HEK293 (cell line): ENCODE measurements around the gene HEATR5A.

Source experiments
- ATF2 ChIP-seq: fragments of 450-650 bp; formaldehyde crosslinking; IDR thresholded peaks from 2 replicates; pipeline ENCODE4 v1.5.1; 2016; ENCODE audit warnings: missing biosample characterization, missing genetic modification characterization, low read depth
- BCL6B ChIP-seq: fragments of 450-650 bp; formaldehyde crosslinking; IDR thresholded peaks from 2 replicates; pipeline ENCODE4 v1.5.1; 2017; ENCODE audit warnings: missing biosample characterization, missing genetic modification characterization
- CTCF ChIP-seq: fragments of 450-650 bp; formaldehyde crosslinking; IDR thresholded peaks from 2 replicates; pipeline ENCODE4 v1.5.1; 2016; ENCODE audit warnings: missing biosample characterization, missing genetic modification characterization
- GLI4 ChIP-seq: fragments of 450-650 bp; formaldehyde crosslinking; IDR thresholded peaks from 2 replicates; pipeline ENCODE4 v1.5.1; 2016; ENCODE audit warnings: missing biosample characterization, missing genetic modification characterization
- GLIS1 ChIP-seq: fragments of 450-650 bp; formaldehyde crosslinking; IDR thresholded peaks from 2 replicates; pipeline ENCODE4 v1.5.1; 2016; ENCODE audit warnings: missing biosample characterization, missing genetic modification characterization
- HIC1 ChIP-seq: fragments of 450-650 bp; formaldehyde crosslinking; IDR thresholded peaks from 2 replicates; pipeline ENCODE4 v1.5.1; 2016; ENCODE audit warnings: missing biosample characterization, missing genetic modification characterization
- MZF1 ChIP-seq: fragments of 450-650 bp; formaldehyde crosslinking; IDR thresholded peaks from 2 replicates; pipeline ENCODE4 v1.5.1; 2017; ENCODE audit warnings: missing biosample characterization, missing genetic modification characterization, borderline replicate concordance
- REST ChIP-seq: fragments of 450-650 bp; formaldehyde crosslinking; IDR thresholded peaks from 2 replicates; pipeline ENCODE4 v1.5.1; 2016; ENCODE audit warnings: missing biosample characterization, missing genetic modification characterization
- SP2 ChIP-seq: fragments of 450-650 bp; formaldehyde crosslinking; IDR thresholded peaks from 2 replicates; pipeline ENCODE4 v1.5.1; 2016; ENCODE audit warnings: missing biosample characterization, missing genetic modification characterization
- ZNF274 ChIP-seq, 2 experiments: fragments of 200-500 bp in 1 of 2; fragments of 450-650 bp in 1 of 2; sonication (Bioruptor generic) in 1 of 2; formaldehyde crosslinking in 1 of 2; IDR thresholded peaks; 2 replicates each; pipeline versions ENCODE4 v1.5.1 to v1.6.1; 2014 to 2016; ENCODE audit warnings: borderline replicate concordance in 1 of 2, inconsistent platforms in 1 of 2, low read length in 1 of 2, missing biosample characterization in 1 of 2, missing genetic modification characterization in 1 of 2
- ZNF341 ChIP-seq: fragments of 450-650 bp; formaldehyde crosslinking; IDR thresholded peaks from 2 replicates; pipeline ENCODE4; 2016; ENCODE audit warnings: low read depth, missing biosample characterization, missing genetic modification characterization
- ZNF510 ChIP-seq: fragments of 450-650 bp; formaldehyde crosslinking; IDR thresholded peaks from 2 replicates; pipeline ENCODE4 v1.5.1; 2018; ENCODE audit warnings: mild to moderate bottlenecking, missing genetic modification characterization, missing biosample characterization; ENCODE audit not compliant: insufficient replicate concordance
- ZNF513 ChIP-seq: fragments of 450-650 bp; IDR thresholded peaks from 2 replicates; pipeline ENCODE4 v1.5.1; 2018; ENCODE audit warnings: missing biosample characterization, missing genetic modification characterization
- ZSCAN5A ChIP-seq: fragments of 450-650 bp; formaldehyde crosslinking; IDR thresholded peaks from 2 replicates; pipeline ENCODE4 v1.5.1; 2016; ENCODE audit warnings: missing biosample characterization, missing genetic modification characterization

GRCh38 chr14:31440280-31440679 is 19.9 kb upstream of the HEATR5A start:
- TF ChIP-seq ZNF341 (no peak), ZNF513 (tag by site-specific recombination) (no peak), CTCF (tag by site-specific recombination) (no peak), SP2 (tag by site-specific recombination) (no peak), ATF2 (no peak), HIC1 (tag by site-specific recombination) (no peak), MZF1 (tag by site-specific recombination) (no peak), BCL6B (tag by site-specific recombination) (no peak), GLI4 (tag by site-specific recombination) (no peak), GLIS1 (tag by site-specific recombination) (no peak), ZNF510 (no peak), ZNF274 (IDR thresholded peaks at IDR 0.05; ENCODE audit: low read length) (no peak), ZNF274 (tag by site-specific recombination; IDR thresholded peaks at IDR 0.05; ENCODE audit: borderline replicate concordance) (no peak), ZSCAN5A (tag by site-specific recombination) (no peak), REST (tag by site-specific recombination) (no peak)
